HG03342 (cell line): ENCODE measurements around the gene VPS35L.

Experiments used
- ATAC-seq: cut with Tn5 transposase; IDR thresholded peaks from one replicate; pipeline ENCODE4 v1.9.1; 2021; ENCODE audit warnings: mild to moderate bottlenecking, moderate library complexity; ENCODE audit not compliant: unreplicated experiment

VPS35L gene

GRCh38 chr16:19743816-19744159 is 188.3 kb downstream of the VPS35L start:
- ATAC-seq, result no peak

- no peak for ATAC-seq
Observed at GRCh38 chr16:19744670-19745069, 189.2 kb downstream of the VPS35L start.

DNA sequence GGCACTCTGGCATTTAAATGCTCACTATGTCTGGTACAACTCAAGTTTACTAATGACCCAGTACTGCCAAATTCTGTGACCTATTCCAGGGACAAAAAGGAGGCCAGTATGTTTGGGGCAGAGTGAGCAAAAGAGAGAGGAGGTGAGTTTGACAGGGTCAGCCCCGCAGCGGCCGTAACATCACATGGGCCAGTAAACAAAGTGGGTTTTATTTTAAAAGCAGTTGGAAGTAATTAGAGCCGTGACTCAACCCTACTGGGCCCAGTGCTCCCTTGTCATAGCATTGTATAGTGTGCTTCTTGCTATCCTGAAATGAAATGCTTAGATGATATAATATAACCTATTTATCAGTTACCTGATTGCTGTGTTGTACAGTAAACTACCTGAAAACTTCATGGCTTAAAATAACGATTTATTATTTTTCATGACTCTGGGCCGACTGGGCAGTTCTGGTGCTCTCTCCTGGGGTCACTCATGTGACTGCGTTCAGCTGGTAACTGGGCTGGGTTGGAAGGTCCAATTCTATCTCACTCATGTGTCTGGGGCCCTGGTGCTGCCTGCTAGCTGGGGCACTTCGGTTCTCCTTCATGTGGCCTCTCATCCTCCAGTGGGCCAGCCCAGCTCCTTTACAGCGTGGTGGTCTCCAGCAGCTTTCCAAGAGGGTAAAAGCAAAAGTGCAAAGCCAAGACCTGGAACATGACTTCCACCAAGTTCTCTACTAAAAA is 189.9 kb downstream of the VPS35L start:
- no peak for ATAC-seq

- ATAC-seq, result no peak
Observed at GRCh38 chr16:19746561-19746960, 191.1 kb downstream of the VPS35L start.

DNA sequence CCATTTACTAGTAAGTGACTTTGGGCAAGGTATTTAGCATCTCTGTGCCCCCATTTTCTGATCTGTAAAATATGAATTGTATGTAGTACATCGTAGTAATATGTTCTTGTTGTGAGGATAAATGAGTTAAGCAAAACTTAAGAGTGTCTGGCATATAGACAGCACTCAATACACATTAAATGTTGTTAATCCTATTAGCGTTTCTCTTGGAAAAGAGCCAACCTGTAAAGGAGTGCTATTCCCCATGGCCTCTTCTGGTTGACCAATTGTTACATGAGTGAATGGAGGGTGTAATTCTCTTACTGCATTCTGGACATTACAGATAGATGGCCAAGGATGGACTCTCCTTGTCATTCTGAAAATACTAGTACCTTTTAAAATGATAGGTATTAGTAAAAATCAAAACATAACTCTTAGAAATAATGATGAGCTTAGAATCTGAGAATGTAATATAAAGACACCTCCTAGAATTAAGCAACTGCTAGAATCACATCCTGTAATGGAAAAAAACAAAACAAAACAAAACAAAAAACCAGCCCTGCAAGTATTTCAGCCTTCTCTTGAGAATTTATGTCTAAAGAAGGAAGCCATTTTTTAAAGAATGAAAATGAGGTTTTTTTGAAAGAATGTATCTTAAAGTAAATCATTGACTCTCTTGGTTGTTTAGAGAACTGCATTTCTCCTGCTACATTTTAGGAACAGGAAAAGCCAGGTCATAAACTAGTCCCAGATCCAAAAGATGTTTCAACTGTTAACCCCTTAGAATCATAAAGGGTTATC is 193.1 kb downstream of the VPS35L start:
- no peak for ATAC-seq

DNA sequence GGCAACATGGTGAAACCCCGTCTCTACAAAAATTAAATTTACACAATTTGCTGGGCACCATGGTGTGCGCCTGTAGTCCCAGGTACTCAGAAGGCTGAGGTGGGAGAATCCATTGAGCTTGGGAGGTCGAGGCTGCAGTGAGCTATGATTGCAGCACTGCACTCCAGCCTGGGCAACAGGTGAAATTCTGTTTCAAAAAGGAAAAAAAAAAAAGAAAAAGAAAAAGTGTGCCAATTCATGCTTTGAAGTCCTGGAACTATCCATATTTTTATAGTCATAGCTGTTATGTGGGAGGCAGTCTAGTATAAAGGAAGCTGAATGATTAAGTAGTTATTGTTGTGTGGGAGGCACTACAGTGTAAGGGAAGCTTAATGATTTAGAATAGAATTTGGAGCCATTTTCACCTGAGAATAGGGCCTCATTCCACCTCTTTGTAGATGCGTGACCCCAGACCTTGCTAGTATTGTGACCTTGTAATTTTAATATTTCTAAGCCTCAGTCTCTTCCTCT is 194.1 kb downstream of the VPS35L start:
- ATAC-seq, result no peak
